Right atrium auricular region (tissue), 2 donors: ENCODE results near the gene OPRD1. TPM values are rescaled to one million over a fixed set of nuclear protein-coding genes. Genes with fewer than 3 reads are reported as not detected.

Source experiments
- DNase-seq: peaks from one replicate; pipeline ENCODE4 v3.0.0-alpha.2; 2019; ENCODE audit warnings: low spot score
- H3K27ac ChIP-seq, 2 donors: fragments of 200-600 bp; sonication (generic); 1 replicate in 1 of 2; 2 replicates in 1 of 2; pipeline ENCODE4 v1.5.1; 2016 to 2019
- H3K27me3 ChIP-seq, 2 donors: fragments of 200-600 bp; sonication (generic); one replicate each; pipeline versions ENCODE4 v1.5.1 to v1.6.0; 2017 to 2019
- H3K36me3 ChIP-seq: fragments of 200-600 bp; sonication (generic); one replicate; pipeline ENCODE4 v1.5.1; 2016
- H3K4me1 ChIP-seq, 2 donors: fragments of 200-600 bp; sonication (generic); one replicate each; pipeline versions ENCODE4 v1.5.1 to v1.6.0; 2017 to 2019
- H3K4me3 ChIP-seq, 2 donors: fragments of 200-600 bp; sonication (generic); 1 replicate in 1 of 2; 2 replicates in 1 of 2; pipeline ENCODE4 v1.5.1; 2017 to 2019; ENCODE audit warnings: mild to moderate bottlenecking in 1 of 2, moderate library complexity in 1 of 2
- H3K9me3 ChIP-seq, 2 donors: fragments of 200-600 bp; sonication (generic); one replicate each; pipeline ENCODE4 v1.5.1; 2019
- CTCF ChIP-seq, 2 donors: fragments of 200-600 bp; sonication (generic); IDR thresholded peaks; one replicate each; pipeline ENCODE4 v1.5.1; 2019; ENCODE audit warnings: antibody characterized with exemption in 2 of 2
- total RNA-seq, 2 donors: library from RNA; depleted of rRNA; stranded (reverse); fragments of >200 nt; gene quantifications; one replicate each; pipeline ENCODE4 v1.1.0, GENCODE V29; 2016

OPRD1 gene
- total RNA-seq, 2 donors from 2014 or later, result not detected

DNA sequence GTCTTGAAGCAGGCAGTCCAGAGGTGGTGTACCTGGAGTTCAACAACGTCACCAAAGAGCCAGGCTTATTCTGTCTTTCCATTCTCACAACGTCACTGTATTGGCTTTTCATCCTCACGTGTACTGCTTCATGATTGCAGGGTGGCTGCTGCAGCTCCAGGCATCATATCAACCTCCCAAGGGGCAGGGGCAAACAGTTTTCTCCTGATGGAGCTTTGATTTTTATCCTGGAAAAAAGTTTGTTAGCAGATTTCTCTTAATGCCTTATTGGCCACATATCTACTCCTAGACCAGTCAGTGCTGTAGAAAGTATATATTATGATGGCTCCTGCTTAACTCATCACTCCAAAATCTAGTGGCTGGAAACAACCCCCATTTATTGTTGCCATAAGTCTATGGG is 8.3 kb upstream of the OPRD1 start:
- Histone ChIP-seq H3K9me3 (no peaks in the 10 kb centered on the region), H3K27me3 (no peaks in the 10 kb centered on the region), H3K27ac (no peak overlapping the region), H3K4me3 (no peak overlapping the region), H3K4me1 (no peaks in the 10 kb centered on the region), H3K36me3 (no peaks in the 10 kb centered on the region)
- no peak for DNase-seq
- TF ChIP-seq CTCF (IDR thresholded peaks at IDR 0.05), result no peak

DNA sequence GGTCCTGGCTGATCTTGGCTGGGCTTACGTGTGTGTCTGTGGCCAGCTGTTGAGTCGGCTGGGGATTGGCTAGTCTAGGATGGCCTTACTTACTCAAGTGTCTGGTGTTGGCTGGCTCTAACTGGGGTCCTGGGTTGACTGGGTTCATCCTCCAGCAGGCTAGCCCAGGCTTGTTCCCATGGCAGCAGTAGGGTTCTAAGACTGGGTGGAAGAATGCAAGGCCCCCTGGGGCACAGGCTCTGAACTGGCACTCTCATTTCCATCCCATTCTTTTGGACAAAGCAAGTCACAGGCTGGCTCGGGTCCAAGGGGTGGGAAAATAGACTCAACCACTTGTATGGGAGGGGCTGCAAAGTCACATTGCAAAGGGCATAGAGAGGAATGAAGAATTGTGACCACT is 7.9 kb upstream of the OPRD1 start:
- TF ChIP-seq CTCF (IDR thresholded peaks at IDR 0.05), result no peak
- Histone ChIP-seq H3K27ac (no peak overlapping the region), H3K9me3 (no peaks in the 10 kb centered on the region), H3K36me3 (no peaks in the 10 kb centered on the region), H3K4me3 (no peak overlapping the region), H3K4me1 (no peaks in the 10 kb centered on the region), H3K27me3 (no peaks in the 10 kb centered on the region)
- no peak for DNase-seq

DNA sequence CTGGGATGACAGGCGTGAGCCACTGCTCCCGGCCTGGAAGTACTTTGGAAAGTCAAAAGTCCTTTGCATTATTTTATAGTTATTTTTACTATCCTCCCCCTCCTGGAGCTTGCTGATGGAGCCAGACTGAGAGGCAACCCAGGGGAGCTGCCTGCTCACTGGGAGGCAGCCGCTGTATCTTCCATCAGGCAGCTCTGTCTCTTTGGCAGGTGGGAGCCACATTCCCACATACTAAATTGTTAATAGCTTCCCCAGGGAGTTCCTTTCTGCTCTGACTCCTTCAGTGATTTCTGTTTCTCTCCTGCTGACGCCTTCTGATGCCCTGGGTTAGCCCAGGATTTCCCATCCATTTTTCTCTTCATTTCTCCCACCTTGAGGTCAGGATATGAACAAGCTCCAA is 4.9 kb upstream of the OPRD1 start:
- DNase-seq, result no peak
- Histone ChIP-seq H3K36me3 (no peaks in the 10 kb centered on the region), H3K4me3 (no peak overlapping the region), H3K27ac (no peak overlapping the region), H3K4me1 (no peaks in the 10 kb centered on the region), H3K9me3 (no peaks in the 10 kb centered on the region), H3K27me3 (peaks cover 0 to 3% of the 10 kb centered on the region in 2 donors)
- TF ChIP-seq CTCF (IDR thresholded peaks at IDR 0.05), result no peak

DNA sequence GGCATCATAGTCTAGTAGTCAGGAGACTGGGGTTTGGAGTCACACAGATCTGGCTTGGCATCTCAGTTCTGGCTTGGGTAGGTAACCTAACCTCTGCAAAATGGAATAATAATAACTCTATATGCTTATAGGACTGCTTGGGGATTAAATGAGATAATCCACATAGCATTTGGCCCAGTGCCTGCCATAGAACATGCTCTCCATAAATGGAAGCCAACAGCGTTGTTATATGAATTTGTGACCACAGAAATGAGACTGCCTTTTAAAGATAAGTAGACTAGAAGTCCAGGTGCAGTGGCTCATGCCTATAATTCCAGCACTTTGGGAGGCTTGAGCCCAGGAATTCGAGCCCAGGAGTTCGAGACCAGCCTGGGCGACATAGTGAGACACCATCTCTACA is 4.0 kb upstream of the OPRD1 start:
- Histone ChIP-seq H3K9me3 (no peaks in the 10 kb centered on the region), H3K27me3 (peaks cover 0 to 3% of the 10 kb centered on the region in 2 donors), H3K4me1 (no peaks in the 10 kb centered on the region)

DNA sequence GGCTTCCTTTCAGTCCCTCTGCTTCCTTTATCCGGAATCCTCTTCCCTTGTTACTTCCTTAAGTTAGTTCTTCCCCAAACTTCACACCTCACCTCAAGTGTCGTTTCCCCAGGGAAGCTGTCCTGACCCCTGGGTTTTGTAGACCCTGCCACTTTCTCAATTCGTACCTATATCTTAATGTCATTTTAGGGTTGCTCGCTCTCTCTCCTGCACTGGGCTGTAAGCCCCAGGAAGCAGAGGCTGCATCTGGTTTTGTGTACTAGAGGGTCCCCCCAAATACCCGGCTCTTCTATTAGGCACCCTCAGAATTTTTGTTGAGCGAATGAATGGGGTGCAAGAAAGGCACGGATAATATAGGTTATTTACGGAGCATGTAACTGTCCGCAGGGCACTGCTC is 603 bp upstream of the OPRD1 start:
- Histone ChIP-seq H3K4me3 (no peak overlapping the region), H3K4me1 (no peaks in the 10 kb centered on the region), H3K9me3 (no peaks in the 10 kb centered on the region), H3K27me3 (peaks cover 0 to 3% of the 10 kb centered on the region in 2 donors), H3K27ac (no peak overlapping the region), H3K36me3 (no peaks in the 10 kb centered on the region)
- no peak for DNase-seq
- no peak for TF ChIP-seq CTCF (IDR thresholded peaks at IDR 0.05)

More for the DNA sequence above, 4.0 kb upstream of the OPRD1 start:
- H3K27ac ChIP-seq, result no peak overlapping the region
- TF ChIP-seq CTCF (IDR thresholded peaks at IDR 0.05), result no peak
- DNase-seq, result no peak
- no peaks in the 10 kb centered on the region for H3K36me3 ChIP-seq
- no peak overlapping the region for H3K4me3 ChIP-seq

- H3K36me3 ChIP-seq, result no peaks in the 10 kb centered on the region
- H3K4me3 ChIP-seq, result no peak overlapping the region
- no peak overlapping the region for H3K27ac ChIP-seq
- H3K9me3 ChIP-seq, result no peaks in the 10 kb centered on the region
- no peaks in the 10 kb centered on the region for H3K4me1 ChIP-seq
- no peak for TF ChIP-seq CTCF (IDR thresholded peaks at IDR 0.05)
- DNase-seq, result no peak
- peaks cover 0 to 3% of the 10 kb centered on the region in 2 donors for H3K27me3 ChIP-seq
Observed at GRCh38 chr1:28812669-28813468, 899 bp downstream of the OPRD1 start.
